Vagina (tissue), 2 donors: ENCODE results near the gene KLF3. TPM values are rescaled to one million over a fixed set of nuclear protein-coding genes. Genes with fewer than 3 reads are reported as not detected.

ENCODE experiments used
- DNase-seq, 2 donors: peaks; one replicate each; pipeline ENCODE4 v3.0.0-alpha.2; 2017; ENCODE audit errors: extremely low spot score in 2 of 2
- H3K27ac ChIP-seq: fragments of 200-600 bp; sonication (generic); one replicate; pipeline ENCODE4 v1.5.1; 2019
- H3K27me3 ChIP-seq: fragments of 200-600 bp; sonication (generic); one replicate; pipeline ENCODE4 v1.5.1; 2019
- H3K36me3 ChIP-seq, 2 donors: fragments of 200-600 bp; sonication (generic); one replicate each; pipeline ENCODE4 v1.5.1; 2017 to 2019
- H3K4me1 ChIP-seq: fragments of 200-600 bp; sonication (generic); one replicate; pipeline ENCODE4 v1.5.1; 2019
- H3K4me3 ChIP-seq, 2 donors: fragments of 200-600 bp; sonication (generic); 1 replicate in 1 of 2; 2 replicates in 1 of 2; pipeline ENCODE4 v1.5.1; 2016 to 2019
- H3K9me3 ChIP-seq: fragments of 200-600 bp; sonication (generic); one replicate; pipeline ENCODE4 v1.5.1; 2019
- POLR2A ChIP-seq, 2 donors: fragments of 450-650 bp; IDR thresholded peaks; one replicate each; pipeline ENCODE4 v1.6.1; 2017; ENCODE audit warnings: antibody characterized with exemption in 2 of 2, mild to moderate bottlenecking in 2 of 2, moderate library complexity in 2 of 2
- POLR2AphosphoS5 ChIP-seq, 2 donors: sonication (generic); formaldehyde crosslinking; IDR thresholded peaks; one replicate each; pipeline ENCODE4 v1.9.0; 2017; ENCODE audit warnings: antibody characterized with exemption in 2 of 2, mild to moderate bottlenecking in 2 of 2, low read depth in 1 of 2; ENCODE audit not compliant: insufficient read depth in 1 of 2
- intact Hi-C: fragments of 100-400 bp; cut with DNase I; formaldehyde crosslinking; loops from one replicate; pipeline ENCODE4 v1.15.1; 2023
- total RNA-seq: library from RNA; depleted of rRNA; stranded (reverse); fragments of >200 nt; gene quantifications from one replicate; pipeline ENCODE4 v1.2.3, GENCODE V29; 2016
- TF ChIP-seq, protein P1 (sequence below), 3 experiments: fragments of 450-650 bp in 2 of 3; fragments of 200-600 bp in 1 of 3; sonication (generic) in 1 of 3; IDR thresholded peaks; one replicate each; pipeline ENCODE4 v1.5.1; 2017 to 2019; ENCODE audit warnings: antibody characterized with exemption in 3 of 3, mild to moderate bottlenecking in 2 of 3, moderate library complexity in 2 of 3

The KLF3 gene
- total RNA-seq, 1 donor from 2014 or later: 85.4 TPM

DNA sequence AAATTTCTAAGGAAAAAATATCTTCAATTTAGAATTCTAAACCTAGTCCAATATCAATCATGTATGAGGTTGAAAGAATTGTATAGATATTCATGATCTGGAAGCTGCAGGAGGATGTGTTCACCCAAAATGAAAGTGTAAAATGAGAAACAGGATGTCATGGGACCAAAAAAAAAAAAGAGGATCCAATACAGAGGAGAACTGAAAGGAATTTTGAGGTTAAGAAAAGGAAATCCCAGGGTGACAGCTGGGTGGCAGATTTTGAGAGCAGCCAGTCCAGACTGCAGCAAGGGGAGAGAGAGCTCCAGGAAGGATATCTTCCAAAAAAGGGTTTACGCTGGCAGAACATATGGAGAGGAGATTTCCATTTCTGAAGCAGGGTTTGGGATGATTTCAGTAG, 79.9 kb downstream of the KLF3 start:
- no peak for DNase-seq
- no peaks in the 10 kb centered on the region for H3K36me3 ChIP-seq
- H3K27me3 ChIP-seq: no peaks in the 10 kb centered on the region
- H3K27ac ChIP-seq: no peak overlapping the region
- TF ChIP-seq POLR2A (IDR thresholded peaks at IDR 0.05) (no peak), POLR2AphosphoS5 (IDR thresholded peaks at IDR 0.05; ENCODE audit: insufficient read depth in 1 of 2, low read depth in 1 of 2) (no peak)
- TF ChIP-seq, protein P1, sequence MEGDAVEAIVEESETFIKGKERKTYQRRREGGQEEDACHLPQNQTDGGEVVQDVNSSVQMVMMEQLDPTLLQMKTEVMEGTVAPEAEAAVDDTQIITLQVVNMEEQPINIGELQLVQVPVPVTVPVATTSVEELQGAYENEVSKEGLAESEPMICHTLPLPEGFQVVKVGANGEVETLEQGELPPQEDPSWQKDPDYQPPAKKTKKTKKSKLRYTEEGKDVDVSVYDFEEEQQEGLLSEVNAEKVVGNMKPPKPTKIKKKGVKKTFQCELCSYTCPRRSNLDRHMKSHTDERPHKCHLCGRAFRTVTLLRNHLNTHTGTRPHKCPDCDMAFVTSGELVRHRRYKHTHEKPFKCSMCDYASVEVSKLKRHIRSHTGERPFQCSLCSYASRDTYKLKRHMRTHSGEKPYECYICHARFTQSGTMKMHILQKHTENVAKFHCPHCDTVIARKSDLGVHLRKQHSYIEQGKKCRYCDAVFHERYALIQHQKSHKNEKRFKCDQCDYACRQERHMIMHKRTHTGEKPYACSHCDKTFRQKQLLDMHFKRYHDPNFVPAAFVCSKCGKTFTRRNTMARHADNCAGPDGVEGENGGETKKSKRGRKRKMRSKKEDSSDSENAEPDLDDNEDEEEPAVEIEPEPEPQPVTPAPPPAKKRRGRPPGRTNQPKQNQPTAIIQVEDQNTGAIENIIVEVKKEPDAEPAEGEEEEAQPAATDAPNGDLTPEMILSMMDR (IDR thresholded peaks at IDR 0.05): no peak
- intact Hi-C loops: no loop called here
- no peaks in the 10 kb centered on the region for H3K9me3 ChIP-seq
- no peaks in the 10 kb centered on the region for H3K4me1 ChIP-seq
- H3K4me3 ChIP-seq: no peak overlapping the region

DNA sequence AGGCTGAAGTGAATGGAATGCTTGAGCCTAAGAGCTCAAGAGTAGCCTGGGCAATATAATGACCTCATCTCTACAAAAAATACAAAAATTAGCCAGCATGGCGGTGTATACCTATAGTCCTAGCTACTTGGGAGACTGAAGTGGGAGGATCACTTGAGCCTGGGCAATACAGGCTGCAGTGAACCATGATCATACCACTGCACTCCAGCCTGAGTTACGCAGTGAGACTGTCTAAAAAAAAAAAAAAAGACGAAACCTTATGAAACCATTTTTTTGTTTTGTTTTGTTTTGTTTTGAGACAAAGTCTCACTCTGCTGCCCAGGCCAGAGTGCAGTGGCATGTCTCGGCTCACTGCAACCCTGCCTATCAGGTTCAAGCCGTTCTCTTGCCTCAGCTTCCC, 81.9 kb downstream of the KLF3 start:
- Histone ChIP-seq H3K4me3 (no peak overlapping the region), H3K36me3 (no peaks in the 10 kb centered on the region), H3K9me3 (no peaks in the 10 kb centered on the region), H3K27ac (no peak overlapping the region), H3K4me1 (no peaks in the 10 kb centered on the region), H3K27me3 (no peaks in the 10 kb centered on the region)
- intact Hi-C loops: no loop called here
- no peak for DNase-seq
- TF ChIP-seq POLR2AphosphoS5 (IDR thresholded peaks at IDR 0.05; ENCODE audit: insufficient read depth in 1 of 2, low read depth in 1 of 2) (no peak), POLR2A (IDR thresholded peaks at IDR 0.05) (no peak)
- TF ChIP-seq, protein P1 (IDR thresholded peaks at IDR 0.05): no peak

DNA sequence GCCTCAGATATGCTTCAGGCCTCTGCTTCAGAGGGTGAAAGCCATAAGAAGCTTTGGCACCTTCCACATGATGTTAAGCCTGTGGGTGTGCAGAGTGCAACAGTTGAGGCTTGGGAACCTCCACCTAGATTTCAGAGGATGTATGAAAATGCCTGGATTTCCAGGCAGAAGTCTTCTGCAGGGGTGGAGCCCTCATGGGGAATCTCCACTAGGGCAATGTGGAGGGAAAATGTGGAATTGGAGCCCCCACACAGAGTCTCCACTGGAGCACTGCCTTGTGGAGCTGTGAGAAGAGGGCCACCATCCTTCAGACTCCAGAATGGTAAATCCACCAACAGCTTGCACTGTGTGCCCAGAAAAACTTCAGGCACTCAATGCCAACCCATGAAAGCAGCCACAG, 83.6 kb downstream of the KLF3 start:
- Histone ChIP-seq H3K36me3 (no peaks in the 10 kb centered on the region), H3K4me3 (no peak overlapping the region), H3K27ac (no peak overlapping the region), H3K4me1 (peaks cover 8% of the 10 kb centered on the region), H3K27me3 (no peaks in the 10 kb centered on the region), H3K9me3 (no peaks in the 10 kb centered on the region)
- intact Hi-C loops: no loop called here
- DNase-seq: no peak
- TF ChIP-seq POLR2AphosphoS5 (IDR thresholded peaks at IDR 0.05; ENCODE audit: insufficient read depth in 1 of 2, low read depth in 1 of 2) (no peak), POLR2A (IDR thresholded peaks at IDR 0.05) (no peak)
- TF ChIP-seq, protein P1 (IDR thresholded peaks at IDR 0.05): no peak

DNA sequence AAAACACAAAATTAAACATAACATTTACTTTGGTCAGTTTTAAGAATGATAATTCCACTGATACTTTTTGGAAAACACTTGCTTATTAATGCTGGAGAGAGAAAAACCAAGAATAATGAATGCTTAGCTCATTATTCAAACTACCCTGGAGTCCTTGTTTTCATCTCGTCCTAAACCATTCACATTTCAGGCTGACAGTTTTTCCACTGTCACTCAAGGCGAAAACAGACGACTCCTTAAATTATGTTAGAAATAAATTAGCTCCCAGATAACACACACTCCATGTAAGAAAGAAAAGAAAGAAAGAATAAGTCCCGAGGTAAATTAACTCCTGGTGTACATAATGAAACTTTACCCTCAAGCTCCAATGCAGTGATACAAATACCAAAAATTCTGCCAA, 85.3 kb downstream of the KLF3 start:
- Histone ChIP-seq H3K27ac (no peak overlapping the region), H3K4me1 (peaks cover 18% of the 10 kb centered on the region), H3K9me3 (no peaks in the 10 kb centered on the region), H3K4me3 (no peak overlapping the region), H3K36me3 (no peaks in the 10 kb centered on the region), H3K27me3 (no peaks in the 10 kb centered on the region)
- intact Hi-C loops: no loop called here
- TF ChIP-seq, protein P1 (IDR thresholded peaks at IDR 0.05): no peak
- no peak for TF ChIP-seq POLR2AphosphoS5 (IDR thresholded peaks at IDR 0.05; ENCODE audit: insufficient read depth in 1 of 2, low read depth in 1 of 2)
- no peak for TF ChIP-seq POLR2A (IDR thresholded peaks at IDR 0.05)
- DNase-seq: no peak

Other genes starting within 250 kb of the KLF3 start
- not detected for gene TLR10, start 118.8 kb downstream of the KLF3 start, total RNA-seq
- 10.3 TPM for gene TLR1, start 140.6 kb downstream of the KLF3 start, total RNA-seq
- 8.3 TPM for gene TLR6, start 192.6 kb downstream of the KLF3 start, total RNA-seq
- 105 TPM for gene FAM114A1, start 203.6 kb downstream of the KLF3 start, total RNA-seq